K562 (cell line): Measurements from ENCODE around the gene IDH3G.

ENCODE experiments used
- E2F5 ChIP-seq: sonication (generic); formaldehyde crosslinking; IDR thresholded peaks from 2 replicates; pipeline ENCODE4 v1.8.0; 2022; ENCODE audit warnings: mild to moderate bottlenecking, missing genetic modification reagents
- POLR2A ChIP-seq: fragments of 450-650 bp; conservative IDR thresholded peaks from 2 replicates; pipeline ENCODE4 v1.6.1; 2016
- RAD21 ChIP-seq, 2 experiments: fragments of 250-450 bp in 1 of 2; fragments of 450-650 bp in 1 of 2; sonication (Bioruptor Pico) in 1 of 2; formaldehyde crosslinking in 1 of 2; IDR thresholded peaks in 1 of 2; conservative IDR thresholded peaks in 1 of 2; 2 replicates each; pipeline versions ENCODE4 v1.4.0 to v1.8.0; 2020 to 2022; ENCODE audit warnings: mild to moderate bottlenecking in 2 of 2, moderate library complexity in 1 of 2

GRCh38 chrX:153792368-153792767 lies 1.8 kb downstream of the IDH3G start:
- TF ChIP-seq E2F5 (CRISPR knock-in tag) (no peak), RAD21 (CRISPR knock-in tag; conservative IDR thresholded peaks at IDR 0.05 in 1 of 2, IDR thresholded peaks at IDR 0.05 in 1 of 2) (no peak), POLR2A (no peak)
